Breast epithelium (tissue), 3 donors: ENCODE data around the gene GADD45A.

Source experiments
- POLR2A ChIP-seq: fragments of 450-650 bp; IDR thresholded peaks from one replicate; pipeline ENCODE4 v1.6.1; 2016; ENCODE audit warnings: antibody characterized with exemption, mild to moderate bottlenecking, moderate library complexity
- POLR2AphosphoS5 ChIP-seq, 3 donors: sonication (generic); formaldehyde crosslinking; IDR thresholded peaks; one replicate each; pipeline ENCODE4 v1.6.1; 2017; ENCODE audit warnings: antibody characterized with exemption in 3 of 3
- TF ChIP-seq, protein P1 (sequence below), 3 donors: fragments of 450-650 bp; IDR thresholded peaks; one replicate each; pipeline ENCODE4 v1.5.1; 2016 to 2017; ENCODE audit warnings: antibody characterized with exemption in 3 of 3, mild to moderate bottlenecking in 3 of 3, moderate library complexity in 3 of 3

DNA sequence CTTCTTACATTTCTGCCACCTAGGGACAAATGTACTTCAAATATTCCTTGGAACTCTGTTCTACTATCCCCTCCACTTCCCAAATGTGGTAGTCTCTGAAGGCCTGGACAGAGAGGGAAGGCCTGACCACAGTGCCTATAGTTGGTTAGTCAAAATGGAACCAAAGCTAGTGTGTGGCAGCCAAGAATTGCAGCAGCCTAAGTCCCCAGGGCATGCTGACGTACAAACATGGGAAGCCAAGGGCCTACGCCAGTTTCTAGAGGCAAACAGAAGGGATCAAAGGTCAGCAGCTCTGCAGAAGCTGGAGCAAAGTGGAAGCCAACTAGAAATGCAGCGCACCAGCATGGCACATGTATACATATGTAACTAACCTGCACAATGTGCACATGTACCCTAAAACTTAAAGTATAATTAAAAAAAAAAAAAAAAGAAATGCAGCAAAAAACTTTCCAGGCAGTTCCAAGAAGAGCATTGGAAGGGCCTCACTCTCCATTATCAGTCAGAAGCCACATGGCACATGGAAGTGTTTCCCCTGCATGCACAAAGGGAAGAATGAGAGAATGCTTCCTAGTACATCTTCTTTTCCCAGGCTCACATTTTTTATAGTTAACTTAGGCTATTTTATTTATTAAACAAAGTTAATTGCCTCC lies 39.4 kb upstream of the GADD45A start:
- TF ChIP-seq, protein P1, sequence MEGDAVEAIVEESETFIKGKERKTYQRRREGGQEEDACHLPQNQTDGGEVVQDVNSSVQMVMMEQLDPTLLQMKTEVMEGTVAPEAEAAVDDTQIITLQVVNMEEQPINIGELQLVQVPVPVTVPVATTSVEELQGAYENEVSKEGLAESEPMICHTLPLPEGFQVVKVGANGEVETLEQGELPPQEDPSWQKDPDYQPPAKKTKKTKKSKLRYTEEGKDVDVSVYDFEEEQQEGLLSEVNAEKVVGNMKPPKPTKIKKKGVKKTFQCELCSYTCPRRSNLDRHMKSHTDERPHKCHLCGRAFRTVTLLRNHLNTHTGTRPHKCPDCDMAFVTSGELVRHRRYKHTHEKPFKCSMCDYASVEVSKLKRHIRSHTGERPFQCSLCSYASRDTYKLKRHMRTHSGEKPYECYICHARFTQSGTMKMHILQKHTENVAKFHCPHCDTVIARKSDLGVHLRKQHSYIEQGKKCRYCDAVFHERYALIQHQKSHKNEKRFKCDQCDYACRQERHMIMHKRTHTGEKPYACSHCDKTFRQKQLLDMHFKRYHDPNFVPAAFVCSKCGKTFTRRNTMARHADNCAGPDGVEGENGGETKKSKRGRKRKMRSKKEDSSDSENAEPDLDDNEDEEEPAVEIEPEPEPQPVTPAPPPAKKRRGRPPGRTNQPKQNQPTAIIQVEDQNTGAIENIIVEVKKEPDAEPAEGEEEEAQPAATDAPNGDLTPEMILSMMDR (IDR thresholded peaks at IDR 0.05), result no peak
- no peak for TF ChIP-seq POLR2A
- TF ChIP-seq POLR2AphosphoS5 (IDR thresholded peaks at IDR 0.05), result peak in 1 of 3 donors; percentile 52
